Adrenal gland (tissue), 12 donors: ENCODE results near the gene PTH2R. TPM values are rescaled to one million over a fixed set of nuclear protein-coding genes. Genes with fewer than 3 reads are reported as not detected.

ENCODE experiments used
- DNase-seq, 7 donors: peaks; one replicate each; pipeline ENCODE4 v3.0.0-alpha.2; 2019 to 2020
- H3K27ac ChIP-seq, 5 donors: fragments of 200-600 bp; sonication (generic) in 4 of 5; 1 replicate in 3 of 5; 2 replicates in 2 of 5; pipeline versions ENCODE4 v1.5.1 to v1.8.0; 2016 to 2020; ENCODE audit warnings: mild to moderate bottlenecking in 1 of 5
- H3K27me3 ChIP-seq: fragments of 200-600 bp; 2 replicates; pipeline ENCODE4 v1.8.0; 2021
- H3K36me3 ChIP-seq, 2 donors: fragments of 200-600 bp; replicated peaks in 1 of 2; 1 replicate in 1 of 2; 2 replicates in 1 of 2; pipeline versions ENCODE4 v1.5.1 to v1.8.0; 2018 to 2022
- H3K4me1 ChIP-seq, 2 donors: fragments of 200-600 bp; replicated peaks in 1 of 2; 1 replicate in 1 of 2; 2 replicates in 1 of 2; pipeline versions ENCODE4 v1.5.1 to v1.8.0; 2018 to 2021
- H3K4me3 ChIP-seq, 4 donors: fragments of 200-600 bp; sonication (generic) in 3 of 4; one replicate each; pipeline ENCODE4 v1.5.1; 2016 to 2018
- H3K9me3 ChIP-seq, 3 donors: fragments of 200-600 bp; sonication (generic) in 1 of 3; replicated peaks in 1 of 3; 1 replicate in 2 of 3; 2 replicates in 1 of 3; pipeline versions ENCODE4 v1.5.1 to v1.8.0; 2016 to 2021
- CTCF ChIP-seq, 6 experiments: fragments of 450-650 bp in 4 of 6; fragments of 200-600 bp in 2 of 6; sonication (generic) in 1 of 6; IDR thresholded peaks; 1 replicate in 5 of 6; 2 replicates in 1 of 6; pipeline versions ENCODE4 v1.5.1 to v1.8.0; 2016 to 2021; ENCODE audit warnings: antibody characterized with exemption in 6 of 6, mild to moderate bottlenecking in 2 of 6, moderate library complexity in 1 of 6
- POLR2A ChIP-seq, 2 donors: fragments of 450-650 bp; IDR thresholded peaks; one replicate each; pipeline ENCODE4 v1.6.1; 2017; ENCODE audit warnings: antibody characterized with exemption in 2 of 2, mild to moderate bottlenecking in 2 of 2, moderate library complexity in 1 of 2
- WGBS, 4 donors: extraction: QIAGEN DNeasy Blood & Tissue Kit in 2 of 4; methylation state at CpG; one replicate each; pipeline versions ENCODE4 v1.1.5 to v1.1.7; 2013 to 2017; 5-methylcytosine and 5-hydroxymethylcytosine counted together
- intact Hi-C, 2 donors: fragments of 100-400 bp; cut with DNase I; formaldehyde crosslinking; loops; one replicate each; pipeline versions ENCODE4 v1.14.1 to v1.15.0; 2022 to 2023
- polyA plus RNA-seq, 3 donors: library from polyadenylated mRNA; stranded (reverse); fragments of 200-250 nt in 2 of 3; fragments of 350-450 nt in 1 of 3; fragmentation: Illumina TruSeq in 1 of 3; extraction: RNeasy Lipid Tissue Mini Kit (QIAGEN cat#74804) in 1 of 3; gene quantifications; one replicate each; pipeline ENCODE4 v1.2.3, GENCODE V29; 2013 to 2014
- total RNA-seq, 9 donors: library from RNA; depleted of rRNA in 4 of 9; stranded (reverse); fragments of >200 nt in 4 of 9; fragments of 120-200 nt in 1 of 9; fragmentation: NEBNext Ultra II Directional in 1 of 9; extraction: Animal tissue kit (Norgen Biotek cat#: 25700) in 1 of 9; gene quantifications; one replicate each; pipeline versions ENCODE4 v1.1.0 to v1.2.4, GENCODE V29; 2013 to 2023
- donor health status: healthy with polysubstance abuse.
- donor health status: Bipolar disorder and iron deficiency.
- donor health status: DM: yes; HTN: yes; CAD: no.
- donor health status: DM: no; HTN: no; CAD: no.
- donor health status: DM: no; HTN: no; CAD: no.
- donor health status: DM: yes; HTN: yes; CAD: no.

PTH2R gene
- total and polyA plus RNA-seq, 12 donors = 0.11 to 0.84 (median 0.28) TPM; not detected in 2

- H3K9me3 ChIP-seq = peaks cover 0 to 5% (median 0%) of the 10 kb centered on the region in 3 donors
- no peak overlapping the region for H3K4me3 ChIP-seq
- 71 to 81% (median 76%) methylated on average over 4 of the region's 4 CpGs for WGBS, 4 donors
- no peak overlapping the region for H3K27ac ChIP-seq
- no peaks in the 10 kb centered on the region for H3K4me1 ChIP-seq
- no peak for DNase-seq
- intact Hi-C loops = no loop called here
- TF ChIP-seq CTCF (IDR thresholded peaks at IDR 0.05) (no peak), POLR2A (IDR thresholded peaks at IDR 0.05) (no peak)
- no peaks in the 10 kb centered on the region for H3K36me3 ChIP-seq
- no peaks in the 10 kb centered on the region for H3K27me3 ChIP-seq
Measured at GRCh38 chr2:208366215-208367127, 40.1 kb upstream of the PTH2R start.

GRCh38 chr2:208369091-208369490, 37.5 kb upstream of the PTH2R start:
- Histone ChIP-seq H3K27me3 (no peaks in the 10 kb centered on the region), H3K4me1 (no peaks in the 10 kb centered on the region), H3K4me3 (no peak overlapping the region), H3K9me3 (peaks cover 0 to 5% (median 0%) of the 10 kb centered on the region in 3 donors), H3K36me3 (no peaks in the 10 kb centered on the region), H3K27ac (no peak overlapping the region)
- no peak for DNase-seq
- TF ChIP-seq CTCF (IDR thresholded peaks at IDR 0.05) = no peak
- no peak for TF ChIP-seq POLR2A (IDR thresholded peaks at IDR 0.05)
- intact Hi-C loops = no loop called here
- 97 to 100% (median 100%) methylated on average over 2 of the region's 2 CpGs for whole genome bisulfite sequencing, 4 donors

- DNase-seq = no peak
- Histone ChIP-seq H3K4me1 (no peaks in the 10 kb centered on the region), H3K27ac (no peak overlapping the region), H3K9me3 (no peaks in the 10 kb centered on the region), H3K36me3 (no peaks in the 10 kb centered on the region), H3K4me3 (no peak overlapping the region), H3K27me3 (no peaks in the 10 kb centered on the region)
- WGBS, 4 donors = 82 to 86% (median 83%) methylated on average over 8 of the region's 8 CpGs
- no peak for TF ChIP-seq CTCF (IDR thresholded peaks at IDR 0.05)
- intact Hi-C loops = loop anchor here in 1 of 2 donors (10.0 kb wide), 1 partner anchor 834 kb away; no protein-coding TSS in a partner anchor
Measured at GRCh38 chr2:208370881-208371633, 35.5 kb upstream of the PTH2R start.

- Histone ChIP-seq H3K27ac (no peak overlapping the region), H3K9me3 (no peaks in the 10 kb centered on the region), H3K4me1 (no peaks in the 10 kb centered on the region), H3K27me3 (no peaks in the 10 kb centered on the region), H3K36me3 (no peaks in the 10 kb centered on the region), H3K4me3 (no peak overlapping the region)
- intact Hi-C loops = loop anchor here in 1 of 2 donors (10.0 kb wide), 1 partner anchor 833 kb away; no protein-coding TSS in a partner anchor
- DNase-seq = no peak
- WGBS, 4 donors = 45 to 100% (median 76%) methylated on average over 1 of the region's 1 CpG
- TF ChIP-seq POLR2A (IDR thresholded peaks at IDR 0.05) (no peak), CTCF (IDR thresholded peaks at IDR 0.05) (no peak)
Measured at GRCh38 chr2:208371634-208371935, 35.0 kb upstream of the PTH2R start.
